NT2/D1 (cell line): ENCODE results near the gene ATP23.

ENCODE experiments used
- DNase-seq: peaks from one replicate; pipeline ENCODE4 v3.0.0-alpha.2; 2011; ENCODE audit warnings: low read depth, low spot score
- H3K27me3 ChIP-seq: 2 replicates; pipeline ENCODE4 v1.6.0; 2011; ENCODE audit warnings: mild to moderate bottlenecking; ENCODE audit not compliant: insufficient read length, insufficient read depth
- H3K36me3 ChIP-seq: 2 replicates; pipeline ENCODE4 v1.6.1; 2011; ENCODE audit warnings: mild to moderate bottlenecking, low read length, mixed read lengths; ENCODE audit not compliant: insufficient read depth, insufficient read length
- H3K4me1 ChIP-seq: 2 replicates; pipeline ENCODE4 v1.5.1; 2011; ENCODE audit not compliant: insufficient read depth, insufficient read length
- H3K4me3 ChIP-seq: 2 replicates; pipeline ENCODE4 v1.5.1; 2011; ENCODE audit warnings: low read depth; ENCODE audit not compliant: insufficient read length
- H3K9ac ChIP-seq: 2 replicates; pipeline ENCODE4 v1.6.0; 2011; ENCODE audit warnings: low read depth; ENCODE audit not compliant: insufficient read length
- H3K9me3 ChIP-seq: 2 replicates; pipeline ENCODE4 v1.5.1; 2011; ENCODE audit warnings: mild to moderate bottlenecking, low read length; ENCODE audit not compliant: insufficient read depth
- SUZ12 ChIP-seq: IDR thresholded peaks from 2 replicates; pipeline ENCODE4 v1.6.1; 2011; ENCODE audit not compliant: insufficient read length, insufficient read depth; ENCODE audit errors: extremely low read depth
- YY1 ChIP-seq: IDR thresholded peaks from 2 replicates; pipeline ENCODE4 v1.6.1; 2011; ENCODE audit not compliant: insufficient read length, insufficient read depth
- ZNF274 ChIP-seq: IDR thresholded peaks from 2 replicates; pipeline ENCODE4 v1.6.1; 2011; ENCODE audit warnings: mild to moderate bottlenecking, low read depth, low read length

ATP23 gene

GRCh38 chr12:57958061-57958657 is 16.8 kb downstream of the ATP23 start:
- Histone ChIP-seq H3K9ac (no peak overlapping the region), H3K27me3 (no peaks in the 10 kb centered on the region), H3K4me1 (no peaks in the 10 kb centered on the region), H3K4me3 (no peak overlapping the region), H3K36me3 (peaks cover 12% of the 10 kb centered on the region), H3K9me3 (no peaks in the 10 kb centered on the region; the same call in 1 of the 2 replicates)
- DNase-seq: no peak
- TF ChIP-seq ZNF274: no peak
- TF ChIP-seq SUZ12: no peak
- TF ChIP-seq YY1: no peak

DNA sequence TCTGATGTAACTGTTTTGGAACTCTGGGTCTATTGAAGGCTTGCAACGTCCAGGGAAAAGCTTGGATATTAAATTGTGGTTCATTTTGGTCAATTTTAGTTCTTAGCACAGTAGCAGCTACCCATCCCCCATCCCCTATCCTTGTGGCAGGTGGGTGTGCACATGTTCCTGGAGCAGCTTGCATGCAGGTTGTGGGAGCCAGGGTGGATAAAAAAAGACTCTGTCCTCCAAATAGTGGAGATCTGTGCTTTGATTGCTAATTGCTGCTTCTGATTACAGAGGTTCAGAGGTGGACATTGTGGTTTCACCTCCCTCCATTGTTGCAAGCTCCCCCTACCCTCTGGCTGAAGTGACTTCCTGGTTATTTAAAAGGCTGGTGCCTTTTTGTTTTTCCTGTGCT is 23.1 kb downstream of the ATP23 start:
- no peaks in the 10 kb centered on the region for H3K9me3 ChIP-seq
- no peaks in the 10 kb centered on the region for H3K36me3 ChIP-seq
- no peaks in the 10 kb centered on the region for H3K4me1 ChIP-seq
- H3K9ac ChIP-seq: no peak overlapping the region
- TF ChIP-seq ZNF274: no peak
- no peak for TF ChIP-seq SUZ12
- no peak for TF ChIP-seq YY1
- H3K27me3 ChIP-seq: no peaks in the 10 kb centered on the region
- no peak for DNase-seq
- no peak overlapping the region for H3K4me3 ChIP-seq

DNA sequence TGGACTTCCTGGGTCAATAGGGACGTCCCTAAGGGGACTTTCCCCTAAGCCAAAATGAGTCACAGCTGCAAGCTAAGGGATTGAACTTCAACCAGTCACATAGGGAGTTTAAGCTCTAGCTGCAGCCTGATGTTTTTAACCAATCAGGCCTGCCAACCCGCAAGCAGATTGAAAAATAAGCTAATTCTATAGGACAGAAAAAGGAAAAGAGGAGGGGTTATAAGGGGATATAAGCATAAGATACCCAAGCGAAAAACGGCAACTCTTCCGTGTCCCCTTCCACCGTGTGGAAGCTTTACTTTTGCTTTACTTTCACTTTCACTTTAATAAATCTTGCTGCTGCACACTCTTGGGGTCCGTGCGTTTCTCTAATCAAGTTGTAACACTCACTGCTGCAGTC is 24.4 kb downstream of the ATP23 start:
- DNase-seq: no peak
- Histone ChIP-seq H3K9ac (no peak overlapping the region), H3K9me3 (no peaks in the 10 kb centered on the region), H3K4me1 (no peaks in the 10 kb centered on the region), H3K36me3 (no peaks in the 10 kb centered on the region), H3K4me3 (no peak overlapping the region), H3K27me3 (no peaks in the 10 kb centered on the region)
- TF ChIP-seq SUZ12 (no peak), YY1 (no peak), ZNF274 (no peak)

DNA sequence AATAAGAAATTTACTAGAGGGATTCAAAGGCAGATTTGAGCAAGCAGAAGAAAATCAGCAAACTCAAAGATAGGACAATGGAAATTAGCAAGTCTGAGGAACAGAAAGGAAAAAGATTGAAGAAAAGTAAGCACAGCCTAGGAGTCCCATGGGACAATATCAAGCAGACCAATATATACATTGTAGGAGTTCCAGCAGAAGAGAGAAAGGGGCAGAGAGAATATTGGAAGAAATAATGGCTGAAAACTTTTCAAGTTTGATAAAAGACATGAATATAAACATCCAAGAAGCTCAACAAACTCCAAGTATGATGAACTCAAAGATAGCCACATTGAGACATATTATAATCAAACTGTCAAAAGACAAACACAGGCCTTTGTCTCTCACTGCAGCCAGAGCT is 25.2 kb downstream of the ATP23 start:
- H3K4me1 ChIP-seq: no peaks in the 10 kb centered on the region
- no peaks in the 10 kb centered on the region for H3K36me3 ChIP-seq
- H3K9me3 ChIP-seq: no peaks in the 10 kb centered on the region
- no peaks in the 10 kb centered on the region for H3K27me3 ChIP-seq
- no peak for TF ChIP-seq ZNF274
- no peak for TF ChIP-seq SUZ12
- TF ChIP-seq YY1: no peak
- H3K4me3 ChIP-seq: no peak overlapping the region
- H3K9ac ChIP-seq: no peak overlapping the region
- DNase-seq: no peak

DNA sequence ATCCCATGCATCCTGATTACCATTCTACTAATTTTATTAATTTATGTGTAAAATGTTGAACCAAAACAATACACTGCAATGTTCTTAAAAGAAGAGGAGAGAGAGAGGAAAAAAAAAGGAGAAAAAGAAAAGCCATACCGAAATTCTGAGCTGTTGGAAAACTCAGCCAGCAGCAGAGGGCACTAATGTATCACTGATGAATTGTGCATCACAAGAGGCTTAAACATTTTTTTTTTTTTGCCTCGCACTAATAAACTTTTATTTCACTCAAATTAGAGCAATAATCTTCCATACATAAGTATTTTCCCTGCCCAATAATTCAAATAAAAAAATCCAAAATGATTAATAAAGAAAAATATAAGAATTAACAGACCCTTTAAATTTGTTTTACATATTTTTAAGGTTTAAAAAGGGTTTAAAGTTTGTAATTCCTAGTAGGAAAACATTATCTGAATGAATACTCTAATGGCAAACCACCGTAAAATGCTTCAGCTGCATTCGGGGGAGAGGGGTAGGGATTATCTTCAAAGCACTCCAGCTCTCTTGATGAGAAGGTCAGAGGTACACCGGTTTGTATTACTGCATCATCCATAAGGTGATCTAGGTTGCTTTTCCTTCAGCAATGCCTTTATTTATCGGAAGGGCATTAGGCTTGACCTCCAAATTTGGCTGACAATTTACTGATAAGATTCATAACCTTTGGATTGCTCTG is 41.9 kb downstream of the ATP23 start:
- Histone ChIP-seq H3K4me3 (no peak overlapping the region), H3K9me3 (no peaks in the 10 kb centered on the region), H3K36me3 (no peaks in the 10 kb centered on the region), H3K9ac (no peak overlapping the region), H3K4me1 (no peaks in the 10 kb centered on the region), H3K27me3 (no peaks in the 10 kb centered on the region)
- DNase-seq: peak; percentile 75
- TF ChIP-seq SUZ12 (no peak), ZNF274 (no peak), YY1 (no peak)

DNA sequence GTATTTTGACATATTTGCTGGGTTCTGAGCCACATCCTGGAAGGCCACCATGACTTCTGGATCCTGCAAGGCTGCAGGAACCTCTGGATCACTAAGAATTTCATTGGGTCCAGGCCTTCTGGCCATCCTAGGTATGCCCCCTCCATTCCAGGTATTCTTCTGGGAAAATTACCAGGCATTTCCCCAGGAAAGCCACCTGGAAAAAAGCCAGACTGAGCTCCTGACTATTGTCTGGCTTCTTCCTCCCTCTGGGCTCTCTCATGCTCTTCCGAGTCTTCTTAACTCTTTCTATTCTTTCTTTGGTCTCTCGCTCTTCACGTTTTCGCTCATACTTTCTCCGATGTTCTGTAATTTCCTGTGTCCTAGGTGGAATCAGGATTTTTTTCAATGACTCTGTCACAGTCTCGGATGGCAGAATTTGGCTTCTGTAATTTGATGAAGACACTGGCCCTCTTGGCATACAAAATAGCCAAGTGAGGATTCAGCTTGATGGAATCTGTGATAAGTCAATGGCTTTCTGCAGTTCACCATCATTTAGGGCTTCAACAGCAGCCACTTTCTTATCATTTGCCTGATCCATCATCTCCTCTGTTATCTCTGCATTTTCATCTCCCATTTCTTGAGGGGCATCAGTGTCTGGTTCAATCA is 42.6 kb downstream of the ATP23 start:
- no peak overlapping the region for H3K9ac ChIP-seq
- no peaks in the 10 kb centered on the region for H3K36me3 ChIP-seq
- TF ChIP-seq SUZ12 (no peak), ZNF274 (no peak), YY1 (no peak)
- H3K9me3 ChIP-seq: no peaks in the 10 kb centered on the region
- no peak overlapping the region for H3K4me3 ChIP-seq
- DNase-seq: no peak
- no peaks in the 10 kb centered on the region for H3K27me3 ChIP-seq
- H3K4me1 ChIP-seq: no peaks in the 10 kb centered on the region

GRCh38 chr12:57984629-57985151 is 43.3 kb downstream of the ATP23 start:
- H3K4me1 ChIP-seq: no peaks in the 10 kb centered on the region
- no peaks in the 10 kb centered on the region for H3K27me3 ChIP-seq
- no peaks in the 10 kb centered on the region for H3K36me3 ChIP-seq
- TF ChIP-seq YY1 (no peak), ZNF274 (no peak), SUZ12 (no peak)
- H3K4me3 ChIP-seq: no peak overlapping the region
- H3K9me3 ChIP-seq: no peaks in the 10 kb centered on the region
- no peak for DNase-seq
- H3K9ac ChIP-seq: no peak overlapping the region
